Fibroblast of villous mesenchyme (primary cell): ENCODE results near the gene RBM47. TPM values are rescaled to one million over a fixed set of nuclear protein-coding genes. Genes with fewer than 3 reads are reported as not detected.
A peak's percentile ranks its signal among the peaks of the same experiment; 100 is the strongest.
"Not testable (repeated sequence)": the region's sequence is repeated elsewhere in the genome, so short reads cannot be mapped to it uniquely, and the experiment has no call there.

Source experiments
- DNase-seq: peaks from one replicate; pipeline ENCODE4 v3.0.0-alpha.2; 2010; ENCODE audit warnings: low read depth
- H3K4me3 ChIP-seq: 2 replicates; pipeline ENCODE4 v1.5.1; 2011; ENCODE audit warnings: low read depth, mild to moderate bottlenecking, low read length
- total RNA-seq: library from RNA; depleted of rRNA; stranded (reverse); fragments of >200 nt; gene quantifications from 2 replicates; pipeline ENCODE4 v1.2.3, GENCODE V29; 2012
- TF ChIP-seq, protein P1 (sequence below): IDR thresholded peaks from 2 replicates; pipeline ENCODE4 v1.5.1; 2012; ENCODE audit warnings: low read depth, mild to moderate bottlenecking, low read length; ENCODE audit not compliant: insufficient read depth

RBM47 gene
- total RNA-seq, 1 donor: 0.86 TPM

DNA sequence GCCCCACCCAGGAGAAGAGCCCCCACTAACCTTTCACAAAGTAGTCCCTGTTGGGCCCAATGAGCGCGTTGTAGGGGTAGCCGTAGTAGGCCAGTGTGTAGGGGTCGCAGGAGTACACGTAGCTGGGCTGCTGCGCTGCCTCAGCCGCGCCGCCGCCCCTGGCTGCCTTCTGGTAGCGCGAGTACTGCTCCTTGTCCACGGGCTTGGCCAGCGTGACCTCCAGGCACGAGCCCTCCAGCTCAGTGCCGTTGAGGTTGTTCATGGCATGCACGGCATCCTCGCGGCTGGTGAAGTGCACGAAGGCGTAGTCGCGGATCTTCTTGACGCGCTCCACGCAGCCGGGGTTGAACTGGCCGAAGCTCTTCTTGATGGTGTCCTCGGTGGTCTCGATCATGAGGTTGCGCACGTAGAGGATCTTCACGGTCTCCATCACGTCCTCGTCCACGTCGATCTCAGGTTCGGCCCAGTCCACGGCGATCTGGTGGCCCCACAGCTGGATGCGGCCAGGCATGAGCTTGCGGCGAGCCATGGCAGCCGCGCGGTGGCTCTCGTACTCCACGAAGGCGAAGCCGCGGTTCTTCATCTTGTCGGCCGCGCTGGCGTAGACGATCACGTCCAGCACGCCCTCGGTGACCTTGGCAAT, 191.8 kb downstream of the RBM47 start:
- no peak overlapping the region for H3K4me3 ChIP-seq
- DNase-seq: no peak
- TF ChIP-seq, protein P1, sequence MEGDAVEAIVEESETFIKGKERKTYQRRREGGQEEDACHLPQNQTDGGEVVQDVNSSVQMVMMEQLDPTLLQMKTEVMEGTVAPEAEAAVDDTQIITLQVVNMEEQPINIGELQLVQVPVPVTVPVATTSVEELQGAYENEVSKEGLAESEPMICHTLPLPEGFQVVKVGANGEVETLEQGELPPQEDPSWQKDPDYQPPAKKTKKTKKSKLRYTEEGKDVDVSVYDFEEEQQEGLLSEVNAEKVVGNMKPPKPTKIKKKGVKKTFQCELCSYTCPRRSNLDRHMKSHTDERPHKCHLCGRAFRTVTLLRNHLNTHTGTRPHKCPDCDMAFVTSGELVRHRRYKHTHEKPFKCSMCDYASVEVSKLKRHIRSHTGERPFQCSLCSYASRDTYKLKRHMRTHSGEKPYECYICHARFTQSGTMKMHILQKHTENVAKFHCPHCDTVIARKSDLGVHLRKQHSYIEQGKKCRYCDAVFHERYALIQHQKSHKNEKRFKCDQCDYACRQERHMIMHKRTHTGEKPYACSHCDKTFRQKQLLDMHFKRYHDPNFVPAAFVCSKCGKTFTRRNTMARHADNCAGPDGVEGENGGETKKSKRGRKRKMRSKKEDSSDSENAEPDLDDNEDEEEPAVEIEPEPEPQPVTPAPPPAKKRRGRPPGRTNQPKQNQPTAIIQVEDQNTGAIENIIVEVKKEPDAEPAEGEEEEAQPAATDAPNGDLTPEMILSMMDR: no peak

DNA sequence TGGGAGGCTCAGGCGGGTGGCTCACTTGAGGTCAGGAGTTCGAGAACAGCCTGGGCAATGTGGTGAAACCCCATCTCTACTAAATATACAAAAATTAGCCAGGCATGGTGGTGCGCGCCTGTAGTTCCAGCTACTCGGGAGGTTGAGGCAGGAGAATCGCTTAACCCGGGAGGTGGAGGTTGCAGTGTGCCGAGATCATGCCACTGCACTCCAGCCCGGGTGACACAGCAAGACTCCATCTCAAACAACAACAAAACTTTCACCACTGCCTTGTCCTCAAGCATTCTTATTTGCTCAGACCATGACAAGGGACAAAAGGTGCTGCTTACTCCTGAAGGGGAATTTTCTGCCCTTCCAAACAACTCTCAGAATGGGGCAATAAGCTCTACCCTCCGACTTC, 194.4 kb downstream of the RBM47 start:
- DNase-seq, H3K4me3 ChIP-seq: not testable (repeated sequence)

DNA sequence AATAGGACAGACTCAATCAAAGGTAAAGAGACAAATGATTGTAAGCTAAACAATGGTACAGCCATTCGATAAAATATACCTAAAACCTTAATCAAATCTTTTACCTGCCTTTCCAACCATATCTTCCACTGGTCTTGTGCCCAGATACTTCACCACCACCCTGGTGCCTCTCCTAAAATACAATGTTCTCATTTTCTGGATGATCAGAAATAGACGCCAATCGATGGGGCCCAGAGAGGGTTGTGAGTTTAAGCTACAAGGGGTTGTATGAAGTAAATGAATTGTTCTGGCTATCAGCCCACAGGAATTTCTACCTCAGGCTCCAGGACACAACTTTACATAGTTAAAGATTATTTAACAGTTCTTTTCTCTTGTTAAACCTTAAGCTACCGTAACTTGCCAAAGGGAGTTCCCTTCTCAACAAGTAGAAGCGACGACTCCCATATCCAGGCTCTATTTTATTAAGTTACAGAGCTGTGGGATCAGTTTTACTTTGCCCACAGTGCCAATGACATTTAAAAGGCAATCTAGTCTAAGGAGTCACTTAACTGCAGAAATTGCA, 195.5 kb downstream of the RBM47 start:
- H3K4me3 ChIP-seq: no peak overlapping the region
- TF ChIP-seq, protein P1: no peak
- no peak for DNase-seq

DNA sequence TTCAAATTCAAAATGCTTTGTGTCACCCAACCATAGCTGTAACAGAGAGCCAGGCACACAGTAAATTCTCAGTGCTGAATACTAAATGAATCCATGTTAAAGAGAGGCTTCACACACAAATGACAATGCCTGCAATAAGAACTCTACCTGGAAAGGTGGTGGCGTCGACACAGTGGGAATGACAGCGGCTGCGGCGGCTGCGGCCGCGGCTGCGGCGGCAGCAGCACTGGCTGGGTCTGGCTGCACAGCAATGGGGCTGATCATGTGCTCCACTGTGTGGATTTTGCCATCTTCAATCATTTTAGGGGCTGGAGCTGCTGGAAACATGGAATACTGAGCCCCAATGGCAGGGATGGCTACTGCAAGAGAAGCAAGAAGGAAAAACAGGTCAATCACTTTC, 197.2 kb downstream of the RBM47 start:
- no peak for DNase-seq
- no peak overlapping the region for H3K4me3 ChIP-seq
- TF ChIP-seq, protein P1: no peak

DNA sequence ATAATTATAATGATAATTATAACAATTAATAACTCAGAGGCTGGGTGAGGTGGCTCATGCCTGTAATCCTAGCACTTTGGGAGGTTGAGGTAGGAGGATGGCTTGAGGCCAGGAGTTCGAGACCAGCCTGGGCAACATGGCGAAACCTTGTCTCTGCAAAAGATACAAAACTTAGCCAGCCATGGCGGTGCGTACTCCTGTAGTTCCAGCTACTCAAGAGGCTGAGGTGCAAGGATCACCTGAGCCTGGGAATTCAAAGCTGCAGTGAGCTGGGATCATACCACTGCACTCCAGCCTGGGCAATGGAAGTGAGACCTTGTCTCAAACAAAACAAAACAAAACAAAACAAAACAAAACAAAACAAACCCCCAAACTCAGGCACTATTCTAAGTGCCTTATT, 201.8 kb downstream of the RBM47 start:
- not testable (repeated sequence) for H3K4me3 ChIP-seq, DNase-seq

DNA sequence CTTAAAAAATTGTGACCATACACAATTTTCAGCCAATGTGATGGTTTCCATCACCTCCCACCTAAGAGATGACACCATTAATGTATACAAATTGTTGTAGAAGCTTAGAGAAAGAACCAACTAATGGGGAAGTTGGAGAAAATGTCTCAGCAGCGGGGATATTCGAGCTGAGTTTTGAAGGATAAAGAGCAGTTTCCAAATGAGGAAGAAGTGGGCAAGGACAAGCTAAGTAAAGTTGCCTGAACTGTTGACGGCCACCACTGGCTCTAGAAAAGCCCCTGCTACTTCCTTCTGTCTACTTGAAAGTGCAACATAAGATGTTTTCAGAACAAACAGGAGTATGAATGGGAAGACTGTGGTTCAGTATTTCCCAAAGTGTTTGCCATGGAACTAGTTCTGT, 202.5 kb downstream of the RBM47 start:
- TF ChIP-seq, protein P1: no peak
- H3K4me3 ChIP-seq: no peak overlapping the region
- no peak for DNase-seq

DNA sequence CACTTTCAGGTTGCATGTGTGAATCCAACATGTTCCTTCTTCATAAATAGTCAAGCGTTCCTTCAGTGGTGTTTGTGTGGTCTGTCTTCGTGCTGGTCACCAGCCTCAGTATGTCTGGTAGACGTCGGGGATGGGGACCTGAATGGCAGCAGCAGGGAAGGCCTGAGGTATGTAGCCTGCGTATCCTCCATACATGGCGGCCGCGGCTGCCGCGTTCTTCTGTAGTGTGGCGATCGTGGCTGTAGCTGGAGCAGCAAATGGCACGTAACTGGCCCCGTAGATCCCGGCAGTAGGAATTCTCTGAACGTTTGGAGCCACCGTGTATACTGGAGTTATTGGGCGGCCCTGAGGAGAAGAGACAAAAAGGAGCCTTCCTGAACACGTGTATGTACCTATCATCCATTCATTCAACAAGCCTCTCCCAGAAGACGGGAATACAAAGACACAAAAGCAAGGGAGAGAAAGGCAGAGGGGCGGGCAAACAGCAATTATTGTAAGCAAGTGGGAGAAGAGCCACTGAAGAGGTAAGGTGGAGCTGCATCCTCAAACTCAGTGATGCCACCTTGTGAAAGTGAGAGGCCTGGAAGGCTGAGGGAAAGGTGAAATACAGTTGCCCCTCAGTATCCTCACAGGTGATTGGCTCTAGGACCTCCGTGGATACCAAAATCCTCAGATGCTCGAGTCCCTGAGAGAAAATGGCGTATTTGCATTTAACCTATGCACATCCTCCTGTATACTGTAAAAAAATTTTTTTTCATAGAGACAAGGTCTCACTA, 203.7 kb downstream of the RBM47 start:
- TF ChIP-seq, protein P1: no peak
- no peak for DNase-seq
- H3K4me3 ChIP-seq: no peak overlapping the region

DNA sequence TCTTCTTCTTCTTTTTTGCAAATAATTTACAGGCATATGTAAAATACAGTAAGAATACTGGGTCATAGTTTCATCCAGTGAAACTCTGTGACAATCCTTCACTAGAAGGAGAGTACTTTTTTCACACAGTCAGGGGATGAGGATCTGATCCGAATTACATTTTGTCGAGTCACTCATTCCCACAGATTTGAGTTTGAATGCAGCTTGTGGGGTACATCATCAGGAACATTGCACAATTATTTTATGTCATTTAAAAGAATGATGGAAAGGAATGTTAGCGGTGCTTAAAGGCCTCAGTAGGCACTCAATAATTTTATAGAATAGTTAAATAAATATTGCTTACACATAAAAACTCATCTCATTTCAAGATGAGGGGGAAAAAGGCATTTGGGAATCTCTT, 205.9 kb downstream of the RBM47 start:
- H3K4me3 ChIP-seq: no peak overlapping the region
- DNase-seq: peak; percentile 25
- TF ChIP-seq, protein P1: no peak
